Dedifferentiated amniotic fluid mesenchymal stem cell (primary cell): Measurements from ENCODE around the gene AIFM2.
"Not testable (repeated sequence)": the region's sequence is repeated elsewhere in the genome, so short reads cannot be mapped to it uniquely, and the experiment has no call there.

Source experiments
- DNase-seq: peaks from one replicate; pipeline ENCODE4 v3.0.0-alpha.2; 2016; ENCODE audit errors: extremely low spot score

The AIFM2 gene

DNA sequence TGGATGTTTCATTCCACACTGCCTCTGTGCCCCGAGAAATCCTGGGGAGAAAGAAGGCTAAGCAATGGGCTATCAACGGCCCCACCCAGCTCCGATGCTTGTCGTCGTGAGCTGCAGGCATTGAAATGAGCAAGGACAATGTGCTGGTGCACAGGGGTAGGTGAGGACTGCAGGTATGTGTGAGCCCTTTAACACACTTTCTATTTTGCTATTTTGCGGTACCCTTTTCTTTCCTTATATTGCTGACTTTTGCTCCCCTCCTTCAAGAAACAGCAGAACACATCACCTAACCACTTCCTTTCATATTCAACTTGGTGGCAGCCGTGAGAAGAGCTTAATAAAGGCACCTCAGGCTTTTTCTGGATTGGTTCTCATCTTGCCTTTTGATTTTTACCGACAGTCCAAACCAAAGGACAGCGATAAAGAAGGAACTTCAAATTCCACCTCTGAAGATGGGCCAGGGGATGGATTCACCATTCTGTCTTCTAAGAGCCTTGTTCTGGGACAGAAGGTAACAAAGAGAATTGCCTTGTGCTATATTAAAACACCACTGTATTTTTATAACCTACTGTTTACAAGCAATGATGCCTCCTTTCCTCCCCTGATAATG, 39.2 kb downstream of the AIFM2 start:
- DNase-seq = no peak

DNA sequence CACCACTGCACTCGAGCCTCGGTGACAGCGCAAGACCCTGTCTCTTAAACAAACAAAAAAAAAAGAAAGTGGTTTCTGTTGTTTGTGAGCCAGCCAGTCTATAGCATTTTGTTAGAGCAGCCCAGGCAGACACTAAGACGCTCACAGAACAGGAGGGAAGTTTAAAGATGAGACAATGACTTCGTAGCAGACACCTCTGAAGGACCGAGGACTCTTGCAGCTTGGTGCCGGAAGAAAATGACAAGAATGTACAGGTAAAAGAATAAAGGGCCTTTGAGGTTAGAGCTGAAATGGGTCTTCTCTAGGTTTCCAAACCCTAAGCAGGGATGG, 40.3 kb downstream of the AIFM2 start:
- DNase-seq = no peak

DNA sequence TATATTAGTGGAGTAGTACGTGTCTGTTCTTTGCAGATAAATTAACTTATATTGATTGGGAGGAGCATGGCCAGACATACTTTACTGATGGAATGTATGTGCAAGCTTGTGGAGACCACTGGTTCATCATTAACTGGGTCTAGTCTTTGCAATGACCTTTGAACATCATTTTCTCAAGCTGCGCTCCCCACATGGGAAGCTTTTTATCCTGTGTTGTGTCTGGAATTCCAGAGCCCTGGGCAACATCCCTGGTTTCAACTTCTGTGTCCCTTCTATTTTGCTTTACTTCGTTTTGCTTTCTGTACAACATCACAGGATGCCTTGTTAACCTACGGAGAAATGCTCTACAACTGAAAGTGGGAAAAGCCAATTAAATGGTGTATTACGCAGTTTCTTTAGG, 41.7 kb downstream of the AIFM2 start:
- DNase-seq = no peak

DNA sequence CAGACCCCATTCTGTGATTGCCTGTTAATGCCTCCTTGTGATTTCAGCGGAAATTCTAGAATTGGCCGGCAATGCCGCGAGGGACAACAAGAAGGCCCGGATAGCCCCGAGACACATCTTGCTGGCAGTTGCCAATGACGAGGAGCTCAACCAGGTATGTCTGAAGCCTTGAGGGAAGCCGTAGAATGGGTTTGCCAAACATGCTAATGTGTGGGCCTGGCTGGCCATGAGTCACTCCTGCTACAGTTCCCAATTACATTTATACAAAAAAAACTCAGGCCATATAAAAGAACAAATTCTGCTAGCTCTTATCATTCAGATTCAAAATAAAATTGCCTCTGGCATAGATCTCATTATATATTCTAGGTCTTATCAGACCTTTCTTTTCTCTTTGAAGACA, 42.6 kb downstream of the AIFM2 start:
- DNase-seq = no peak

DNA sequence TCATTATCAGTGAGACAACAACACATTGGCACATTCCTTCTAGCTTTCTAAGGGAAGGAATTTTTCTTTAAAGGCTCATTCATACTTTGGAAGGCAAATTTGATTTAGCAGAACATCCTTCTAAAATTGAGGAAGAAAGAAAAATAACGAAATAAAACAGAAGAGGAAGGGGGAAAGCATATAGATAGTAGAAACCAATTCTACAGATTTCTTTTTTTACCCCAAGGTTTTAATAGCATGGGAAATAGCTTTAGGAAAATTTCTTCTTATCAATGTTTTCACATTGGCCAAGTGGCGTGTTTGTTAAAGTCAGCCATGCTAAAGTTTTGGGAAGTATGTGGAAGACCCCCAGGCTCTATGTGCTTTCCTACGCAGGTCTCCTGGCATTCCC, 44.3 kb downstream of the AIFM2 start:
- DNase-seq = no peak

DNA sequence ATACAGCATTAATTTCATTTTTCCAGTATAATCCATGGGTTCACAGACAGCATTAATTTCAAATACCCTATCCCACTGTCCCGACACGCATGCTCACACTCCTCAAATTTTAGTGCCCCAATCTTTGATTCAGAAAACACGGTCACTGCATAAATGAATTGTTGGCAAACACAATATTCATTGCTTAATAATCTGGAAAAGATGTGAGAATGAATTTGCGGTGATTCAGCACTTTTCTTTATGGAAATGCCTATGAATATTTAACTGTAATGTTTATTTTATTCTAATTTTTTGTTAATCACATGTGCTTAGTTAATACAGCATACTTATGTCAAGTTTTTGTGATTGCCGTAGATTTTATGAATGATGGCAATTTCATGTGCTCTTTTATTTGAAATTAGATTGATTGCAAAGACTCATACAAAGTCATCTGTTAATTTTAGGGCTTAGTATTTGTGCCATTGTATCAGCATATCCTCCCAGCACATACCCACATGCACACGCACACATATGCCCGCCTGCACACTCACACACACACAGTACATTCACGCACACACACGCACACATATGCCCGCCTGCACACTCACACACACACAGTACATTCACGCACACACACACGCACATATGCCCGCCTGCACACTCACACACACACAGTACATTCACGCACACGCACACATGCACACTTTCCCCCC, 44.9 kb downstream of the AIFM2 start:
- no peak for DNase-seq

DNA sequence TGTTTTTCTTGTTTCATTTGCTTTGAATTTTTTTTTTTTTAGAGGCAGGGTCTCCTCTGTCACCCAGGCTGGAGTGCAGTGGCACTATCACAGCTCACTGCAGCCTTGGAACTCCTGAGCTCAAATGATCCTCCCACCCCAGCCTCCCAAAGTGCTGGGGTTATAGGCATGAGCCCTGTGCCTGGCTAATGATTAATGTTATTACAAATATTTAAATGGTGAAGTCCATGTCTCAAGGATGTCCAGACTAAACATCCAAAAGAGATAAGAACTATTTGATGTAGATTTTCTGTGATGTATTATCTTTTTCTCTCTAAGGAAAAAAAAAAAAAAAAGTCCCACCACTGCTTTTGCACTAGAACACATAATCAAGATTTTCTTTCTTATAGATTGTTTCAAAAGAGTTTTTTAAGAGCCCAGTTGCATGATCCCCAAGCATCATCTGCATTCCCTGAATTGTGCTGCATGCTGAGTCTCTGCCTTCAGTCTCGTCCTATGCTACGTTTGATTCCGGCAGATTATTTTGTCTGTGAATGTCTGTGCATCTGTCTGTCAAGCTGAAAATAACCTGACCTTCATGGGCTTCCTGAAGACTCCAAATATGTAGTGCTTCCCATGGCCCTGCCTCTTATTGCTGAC, 46.5 kb downstream of the AIFM2 start:
- no peak for DNase-seq

DNA sequence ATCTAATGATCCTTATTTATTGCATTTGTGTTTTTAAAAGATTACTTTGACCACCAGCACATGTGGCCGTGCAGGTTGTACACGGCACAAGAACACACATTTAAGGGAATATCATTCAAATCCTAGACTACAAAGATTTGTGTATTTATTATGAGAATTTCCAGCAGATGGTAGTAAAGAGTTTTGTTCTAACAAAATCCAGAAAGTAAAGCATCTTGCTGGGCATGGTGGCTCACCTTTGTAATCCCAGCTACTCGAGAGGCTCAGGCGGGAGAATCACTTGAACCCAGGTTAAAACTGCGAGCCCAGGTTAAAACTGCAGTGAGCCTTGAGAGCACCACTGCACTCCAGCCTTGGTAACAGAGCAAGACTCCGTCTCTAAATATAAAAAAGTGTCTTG, 48.4 kb downstream of the AIFM2 start:
- DNase-seq = no peak

DNA sequence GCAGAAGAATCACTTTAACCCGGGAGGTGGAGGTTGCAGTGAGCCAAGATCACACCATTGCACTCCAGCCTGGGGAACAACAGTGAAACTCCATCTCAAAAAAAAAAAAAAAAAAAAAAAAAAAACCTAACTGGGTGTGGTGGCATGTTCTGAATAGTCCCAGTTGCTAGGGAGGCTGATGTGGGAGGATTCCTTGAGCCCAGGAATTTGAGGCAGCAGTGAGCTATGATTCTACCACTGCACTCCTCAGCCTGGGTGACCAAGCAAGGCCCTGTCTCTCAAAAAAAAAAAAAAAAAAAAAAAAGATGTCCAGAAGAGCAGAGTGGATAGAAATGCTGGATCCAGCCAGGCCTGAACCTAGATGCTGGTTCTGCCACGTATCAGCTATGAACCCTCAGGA, 51.8 kb downstream of the AIFM2 start:
- DNase-seq = not testable (repeated sequence)

DNA sequence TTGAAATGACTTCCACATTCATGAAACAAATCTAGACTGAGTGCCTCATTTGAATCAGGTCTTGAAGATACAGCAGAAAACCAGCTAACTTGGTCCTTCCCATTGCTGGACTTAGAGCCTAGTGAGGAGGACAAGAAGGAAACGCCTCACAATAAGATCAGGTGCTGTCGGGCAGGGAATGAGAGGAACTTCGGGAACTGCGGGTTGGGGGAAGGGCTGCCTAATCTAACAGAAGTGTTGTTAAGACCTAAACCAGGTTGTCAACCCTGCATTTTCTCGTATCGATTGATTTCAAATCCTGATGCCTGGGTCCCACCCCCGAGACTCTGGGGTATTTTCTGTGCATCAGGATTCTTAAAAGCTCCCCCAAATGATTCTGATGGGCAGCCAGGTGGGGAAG, 53.7 kb downstream of the AIFM2 start:
- no peak for DNase-seq

DNA sequence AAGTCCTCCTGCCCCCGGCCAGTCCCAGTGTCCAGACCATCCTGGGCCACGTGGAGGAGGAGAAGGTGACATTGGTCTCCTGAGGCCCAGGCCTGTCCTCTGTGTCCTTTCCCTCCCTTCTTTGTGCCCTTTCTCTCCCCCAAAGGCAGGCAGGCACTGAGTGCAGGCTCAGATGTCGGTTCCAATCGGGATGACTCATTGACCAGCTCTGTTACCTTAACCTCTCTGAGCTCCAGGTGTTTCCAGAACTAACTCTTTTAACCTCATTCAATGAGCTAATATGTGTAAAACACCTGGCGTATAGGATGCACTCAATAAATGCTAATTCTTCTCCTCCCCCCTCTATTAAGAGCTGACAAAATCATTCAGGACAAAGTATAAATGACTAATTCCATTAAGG, 54.3 kb downstream of the AIFM2 start:
- no peak for DNase-seq

DNA sequence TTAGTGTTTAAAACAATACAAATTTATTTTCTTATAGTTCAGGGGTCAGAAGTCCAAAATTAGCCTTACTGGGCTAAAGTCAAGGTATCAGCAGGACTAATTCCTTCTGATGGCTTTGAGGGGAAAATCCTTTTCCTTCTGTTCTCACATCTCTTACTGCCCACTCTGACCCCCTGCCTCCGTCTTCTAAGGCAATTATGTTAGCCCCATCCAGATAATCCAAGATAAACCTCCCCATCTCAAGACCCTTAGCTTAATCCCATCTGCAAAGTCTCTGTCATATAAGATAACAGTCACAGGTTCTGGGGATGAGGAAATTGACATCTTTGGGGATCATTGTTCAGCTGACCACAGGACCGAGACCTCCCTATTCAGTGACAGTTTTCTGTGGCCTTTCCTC, 57.7 kb downstream of the AIFM2 start:
- no peak for DNase-seq

DNA sequence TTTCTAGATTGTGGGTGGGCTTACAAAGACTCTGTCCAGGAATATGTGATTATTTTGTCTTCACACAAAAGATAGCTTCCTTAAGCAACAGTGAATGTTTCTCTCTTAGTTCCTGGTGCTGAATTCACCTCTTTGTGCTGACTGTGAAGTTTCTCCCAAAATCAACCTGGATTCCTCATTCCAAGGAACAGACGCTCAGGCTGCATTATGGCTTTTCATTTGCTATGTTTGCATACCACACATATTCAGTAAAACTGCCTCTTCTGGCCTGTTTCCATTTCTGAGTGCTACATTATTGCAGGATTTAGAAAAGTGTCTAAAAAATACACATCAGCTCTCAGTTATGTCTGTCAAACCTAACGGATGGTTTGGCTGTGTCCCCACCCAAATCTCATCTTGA, 58.5 kb downstream of the AIFM2 start:
- DNase-seq = no peak

DNA sequence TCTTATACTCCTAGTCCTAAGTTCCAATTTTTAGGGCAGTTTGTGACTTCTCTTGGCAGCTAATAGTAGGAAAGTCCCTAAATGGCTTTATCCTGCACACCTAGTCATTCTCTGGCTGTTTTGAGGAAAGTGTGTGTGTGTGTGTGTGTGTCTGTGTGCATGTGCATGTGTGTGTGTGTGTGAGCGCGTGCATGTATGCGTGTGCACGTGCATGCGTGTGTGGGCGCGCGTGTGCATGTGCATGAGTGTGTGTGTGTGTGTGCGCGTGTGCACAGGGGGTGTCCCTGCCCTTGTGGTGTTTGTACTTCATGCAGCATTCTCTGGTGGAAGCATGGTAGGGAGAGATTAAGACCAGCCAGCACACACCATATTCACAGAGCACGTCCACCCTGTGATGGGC, 61.8 kb downstream of the AIFM2 start:
- DNase-seq = no peak

DNA sequence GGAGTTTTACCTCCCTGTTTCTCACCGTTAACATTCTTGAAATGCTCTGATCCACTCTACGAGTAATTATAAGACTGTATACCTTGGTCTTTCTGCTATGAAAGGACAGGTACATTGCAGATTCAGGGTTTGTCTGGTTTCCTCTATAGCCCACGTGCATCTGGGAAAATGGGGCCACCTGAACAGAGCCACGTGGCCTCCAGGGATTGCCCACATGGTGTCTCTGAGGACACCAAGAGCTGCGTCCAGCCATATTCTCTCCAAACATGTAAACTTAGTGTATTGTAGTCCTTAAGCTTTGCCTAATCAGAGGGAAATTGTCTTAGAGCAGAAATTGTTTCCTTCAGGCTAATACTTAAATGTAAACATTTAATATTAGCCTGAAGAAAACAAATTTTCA, 63.3 kb downstream of the AIFM2 start:
- DNase-seq = no peak

DNA sequence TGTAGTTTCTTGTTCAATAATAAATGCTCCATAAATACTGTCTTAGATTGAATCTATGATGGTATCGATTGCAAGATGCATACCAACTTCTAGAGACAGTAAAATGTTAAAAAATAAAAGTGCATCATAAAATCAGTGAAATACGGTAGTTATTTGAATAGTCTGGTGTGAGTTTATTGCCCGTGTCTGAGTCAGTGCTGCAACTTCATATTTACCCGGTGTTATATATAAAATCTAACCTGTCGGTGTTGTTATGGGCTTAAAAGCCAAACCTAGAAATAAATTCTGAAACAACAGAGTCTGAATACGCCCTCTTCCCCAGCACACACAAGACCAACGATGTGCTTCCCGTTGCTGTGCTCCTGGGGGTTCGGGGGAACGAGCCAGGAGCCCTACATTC, 63.7 kb downstream of the AIFM2 start:
- DNase-seq = no peak

DNA sequence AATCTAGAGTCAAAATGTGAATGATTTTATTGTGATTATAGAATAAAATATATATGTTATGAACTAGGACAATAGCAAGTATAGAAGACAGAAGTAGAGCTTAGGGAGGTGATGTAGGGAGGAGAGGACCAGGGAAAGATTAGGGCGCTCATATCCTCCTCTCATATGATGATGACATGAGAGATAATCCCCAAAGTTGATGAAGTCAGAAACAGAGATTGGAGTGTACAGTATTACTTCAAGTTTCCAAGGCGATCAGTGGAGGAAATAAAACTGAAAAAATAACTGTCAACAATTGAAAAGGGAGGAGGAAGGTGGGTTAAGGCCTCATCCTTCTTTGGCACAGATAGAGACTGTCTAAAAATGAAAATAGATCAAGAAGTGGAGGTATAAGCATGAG, 65.0 kb downstream of the AIFM2 start:
- DNase-seq = no peak

DNA sequence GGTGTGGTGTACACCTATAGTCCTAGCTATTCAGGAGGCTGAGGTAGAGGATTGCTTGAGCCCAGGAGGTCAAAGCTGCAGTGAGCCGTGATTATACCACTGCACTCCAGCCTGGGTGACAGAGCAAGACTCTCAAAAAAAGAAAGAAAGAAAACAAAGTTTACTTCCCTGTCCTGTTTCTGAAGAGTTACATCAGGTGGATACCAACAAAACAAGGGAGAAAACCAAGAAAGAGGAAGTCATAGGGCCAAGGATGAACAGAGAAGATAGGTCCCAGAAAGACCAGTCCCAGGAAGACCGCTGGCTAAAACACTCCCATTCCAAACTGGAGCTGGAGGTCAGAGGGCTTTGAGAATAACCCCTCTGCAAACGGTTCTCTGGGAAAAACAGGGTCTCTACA, 66.4 kb downstream of the AIFM2 start:
- DNase-seq = no peak

DNA sequence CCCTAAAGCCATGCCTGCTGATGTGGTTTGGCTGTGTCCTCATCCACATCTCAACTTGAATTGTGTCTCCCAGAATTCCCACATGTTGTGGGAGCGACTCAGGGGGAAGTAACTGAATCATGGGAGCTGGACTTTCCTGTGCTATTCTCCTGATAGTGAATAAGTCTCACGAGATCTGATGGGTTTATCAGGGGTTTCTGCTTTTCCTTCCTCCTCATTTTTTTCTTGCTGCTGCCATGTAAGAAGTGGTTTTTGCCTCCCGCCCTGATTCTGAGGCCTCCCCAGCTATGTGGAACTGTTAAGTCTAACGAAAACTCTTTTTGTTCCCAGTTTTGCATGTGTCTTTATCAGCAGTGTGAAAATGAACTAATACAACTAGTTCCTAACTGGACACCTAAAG, 68.1 kb downstream of the AIFM2 start:
- no peak for DNase-seq

DNA sequence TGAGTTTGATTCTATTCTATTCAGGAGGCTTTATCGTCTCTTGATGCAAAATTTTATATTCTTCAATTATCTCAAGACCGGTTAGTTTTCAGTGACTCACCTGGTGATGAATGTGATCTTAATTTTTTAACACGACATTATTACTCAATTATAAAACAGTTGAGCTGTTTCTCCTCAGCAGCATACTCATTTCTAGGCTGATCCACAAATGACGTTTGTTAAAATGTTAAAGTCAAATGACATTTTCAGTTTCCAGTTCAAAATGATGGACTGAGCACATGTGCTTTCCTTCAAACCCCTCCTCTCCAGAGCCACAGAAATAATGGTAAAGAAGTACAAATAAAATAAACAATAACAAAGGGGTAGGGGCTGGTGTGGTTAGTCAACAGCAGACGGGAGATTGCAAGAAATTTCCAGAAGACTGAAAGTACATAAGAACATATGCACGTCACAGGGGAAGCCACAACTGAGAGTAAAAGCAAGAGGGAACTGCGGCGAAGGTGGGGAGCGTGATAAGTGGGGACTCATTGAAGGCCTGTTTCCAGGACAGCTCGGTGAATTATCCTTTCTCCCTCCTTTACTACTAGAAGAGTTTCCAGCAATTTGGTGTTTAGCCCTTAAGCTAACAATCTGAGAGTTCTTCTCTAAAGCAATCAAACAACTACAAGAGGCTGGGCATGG, 69.1 kb downstream of the AIFM2 start:
- DNase-seq = no peak
